ENCODE data around the gene BRICD5.
"Not testable (repeated sequence)": the region's sequence is repeated elsewhere in the genome, so short reads cannot be mapped to it uniquely, and the experiment has no call there.

BRICD5 gene

GRCh38 chr16:2214719-2214968, 4.0 kb upstream of the BRICD5 start, which contains the start of gene PGP:
Gene PGP, minus strand, starts transcription at chr16:2214840. Its CDS starts 63 bp downstream, at chr16:2214777.
- no peak for DNase-seq

- DNase-seq, result no peak
Measured at GRCh38 chr16:2213817-2214718, 3.4 kb upstream of the BRICD5 start.

GRCh38 chr16:2212362-2213324, 2.0 kb upstream of the BRICD5 start:
- no peak for DNase-seq

- DNase-seq, result no peak
Measured at GRCh38 chr16:2211923-2212347, 1.3 kb upstream of the BRICD5 start.

GRCh38 chr16:2210009-2210332, 692 bp downstream of the BRICD5 start:
- no peak for DNase-seq

GRCh38 chr16:2209258-2210008, 1.2 kb downstream of the BRICD5 start:
- no peak for DNase-seq

- DNase-seq, result no peak
Measured at GRCh38 chr16:2208772-2209171, 1.9 kb downstream of the BRICD5 start.

- DNase-seq, result no peak
Measured at GRCh38 chr16:2208308-2208707, 2.4 kb downstream of the BRICD5 start.

- no peak for DNase-seq
Measured at GRCh38 chr16:2207872-2208271, 2.8 kb downstream of the BRICD5 start.

- DNase-seq, result no peak
Measured at GRCh38 chr16:2206780-2207433, 3.8 kb downstream of the BRICD5 start.

GRCh38 chr16:2206420-2206779, 4.3 kb downstream of the BRICD5 start:
- no peak for DNase-seq

GRCh38 chr16:2205967-2206313, 4.7 kb downstream of the BRICD5 start:
- no peak for DNase-seq

- peak; percentile 89 to 93 for DNase-seq
Measured at GRCh38 chr16:2205104-2205966, 5.3 kb downstream of the BRICD5 start, which contains the start of gene MLST8. Gene MLST8, plus strand, starts transcription at chr16:2205454. Its CDS starts 632 bp downstream, at chr16:2206086.

GRCh38 chr16:2204416-2205103, 6.1 kb downstream of the BRICD5 start:
- no peak for DNase-seq

GRCh38 chr16:2203119-2203688, 7.5 kb downstream of the BRICD5 start:
- DNase-seq, result not testable (repeated sequence)

GRCh38 chr16:2200313-2200712, 10.3 kb downstream of the BRICD5 start:
- DNase-seq, result no peak

- DNase-seq, result no peak
Measured at GRCh38 chr16:2199621-2200139, 11.0 kb downstream of the BRICD5 start.

- DNase-seq, result no peak
Measured at GRCh38 chr16:2199095-2199494, 11.6 kb downstream of the BRICD5 start.

- no peak for DNase-seq
Measured at GRCh38 chr16:2198283-2198682, 12.4 kb downstream of the BRICD5 start.

GRCh38 chr16:2197765-2198164, 12.9 kb downstream of the BRICD5 start:
- DNase-seq, result no peak

All from activated CD4-positive, alpha-beta T cell treated with anti-CD3 and anti-CD28 coated beads for 4 hours (primary cell).